HG03520 (cell line): ENCODE measurements around the gene KCNK10.

Experiments used
- ATAC-seq: cut with Tn5 transposase; IDR thresholded peaks from one replicate; pipeline ENCODE4 v1.9.1; 2021; ENCODE audit warnings: mild to moderate bottlenecking, moderate library complexity; ENCODE audit not compliant: unreplicated experiment

KCNK10 gene

GRCh38 chr14:88229428-88229827, 93.6 kb downstream of the KCNK10 start:
- ATAC-seq = no peak

DNA sequence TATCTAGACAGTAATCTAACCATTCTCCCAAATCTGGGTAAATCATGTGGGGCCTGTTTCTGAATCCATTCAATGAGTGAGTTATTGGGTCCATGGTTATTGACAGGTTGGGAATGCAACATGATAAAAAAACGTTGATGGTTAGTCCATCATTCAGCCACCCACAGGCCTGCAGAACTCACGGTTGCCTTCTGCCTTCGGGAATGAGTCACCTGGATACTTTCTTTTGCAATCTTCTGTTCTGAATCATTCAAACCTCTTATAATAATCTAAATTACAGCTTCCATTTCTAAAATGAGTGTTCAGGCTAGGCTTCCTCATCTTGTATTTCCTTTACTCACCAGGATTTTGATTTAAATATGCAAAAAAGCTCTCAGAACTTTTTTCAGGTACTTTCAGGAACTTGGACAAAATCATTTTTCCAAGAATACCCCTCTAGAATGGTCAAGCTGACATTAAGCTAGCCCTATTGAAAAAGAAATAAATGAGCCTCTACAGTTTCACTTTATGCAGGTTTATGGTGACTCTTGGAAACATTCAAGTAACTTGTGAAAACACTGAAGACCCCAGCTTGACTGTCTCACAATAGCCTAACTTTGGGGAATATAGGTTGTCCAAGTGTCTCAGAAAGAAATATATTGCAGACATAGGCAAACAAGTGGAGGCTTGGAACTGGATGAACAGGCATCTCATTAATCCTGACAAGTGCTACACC, 94.4 kb downstream of the KCNK10 start:
- ATAC-seq = no peak

DNA sequence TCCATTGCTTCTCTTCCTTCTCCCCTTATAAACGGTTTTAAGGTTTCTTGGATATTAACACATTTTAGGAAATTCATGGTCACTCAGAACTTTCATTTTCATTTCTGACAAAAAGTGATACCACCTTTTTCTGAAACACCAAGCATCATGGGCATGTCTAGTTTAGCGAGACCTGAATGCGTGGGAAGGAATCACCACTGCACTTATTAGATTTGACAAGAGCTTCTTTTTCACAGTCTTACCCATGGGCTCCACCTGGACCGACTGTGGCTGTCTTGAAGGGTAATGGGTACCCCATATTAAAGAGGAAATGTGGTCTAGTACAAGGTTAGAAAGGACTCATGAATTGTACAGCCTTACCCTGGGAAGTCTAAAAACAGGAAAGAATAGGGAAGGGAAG, 95.4 kb downstream of the KCNK10 start:
- ATAC-seq = peak; percentile 78

- ATAC-seq = no peak
These were observed 97.3 kb downstream of the KCNK10 start for GRCh38 chr14:88225721-88226120.

DNA sequence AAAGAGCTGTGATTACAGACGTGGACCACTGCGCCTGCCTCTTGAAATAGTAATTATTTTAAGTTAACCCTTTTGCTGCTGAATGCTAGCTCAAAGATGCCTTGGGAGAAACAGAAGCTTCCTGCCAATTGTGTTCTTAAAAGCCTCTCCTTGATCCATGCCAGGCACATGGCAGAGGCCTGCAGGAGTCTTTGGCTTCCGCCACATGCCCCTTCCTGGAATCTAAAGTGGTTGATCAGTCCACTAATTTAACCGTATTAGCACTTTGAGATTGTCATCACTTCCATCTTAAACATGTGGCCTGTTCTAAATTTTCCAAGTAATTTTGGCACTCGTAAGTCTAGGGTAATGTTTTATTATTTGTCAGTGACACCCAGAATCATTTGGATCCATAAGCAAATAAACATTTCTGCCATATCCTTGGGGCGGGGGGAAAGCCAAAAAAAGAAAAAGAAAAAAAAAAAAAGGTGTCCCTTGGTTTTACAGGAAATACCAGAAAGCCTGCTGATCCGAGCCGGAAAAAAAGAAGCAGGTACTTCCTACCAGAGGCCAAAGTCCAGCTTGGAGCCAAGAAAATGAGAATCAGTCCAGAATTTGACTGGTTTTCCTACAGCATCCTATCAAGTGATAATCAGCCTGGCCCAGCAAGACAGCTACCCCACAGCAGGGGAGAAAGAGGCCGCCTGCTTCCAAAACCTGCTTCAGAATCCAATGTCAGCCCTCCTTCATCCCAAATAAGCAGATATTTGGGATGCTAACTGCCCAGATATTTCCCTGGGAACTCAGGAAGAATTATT, 104.8 kb downstream of the KCNK10 start:
- ATAC-seq = no peak

DNA sequence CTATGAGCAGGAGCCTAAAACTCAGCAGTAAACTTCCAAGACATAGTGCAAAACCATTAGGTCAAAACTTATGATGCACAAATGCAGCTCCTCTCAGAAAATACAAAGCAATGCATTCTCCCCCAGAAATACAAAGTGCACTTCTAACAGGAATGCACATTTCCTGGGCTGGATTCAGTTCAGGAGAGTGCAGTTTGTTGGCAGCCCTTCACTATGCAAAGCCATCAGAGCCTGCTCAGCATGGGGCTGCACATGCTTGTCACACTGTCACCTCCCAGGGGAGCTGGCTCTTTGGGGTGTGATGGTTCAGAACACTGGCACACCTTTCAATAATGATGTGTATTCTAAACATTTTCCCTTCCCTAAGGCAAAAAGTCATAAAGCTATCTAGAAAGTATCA, 110.4 kb downstream of the KCNK10 start:
- no peak for ATAC-seq

GRCh38 chr14:88210426-88210825, 112.6 kb downstream of the KCNK10 start:
- ATAC-seq = no peak

- ATAC-seq = peak; percentile 64
These were observed 113.8 kb downstream of the KCNK10 start for GRCh38 chr14:88209273-88209672.

DNA sequence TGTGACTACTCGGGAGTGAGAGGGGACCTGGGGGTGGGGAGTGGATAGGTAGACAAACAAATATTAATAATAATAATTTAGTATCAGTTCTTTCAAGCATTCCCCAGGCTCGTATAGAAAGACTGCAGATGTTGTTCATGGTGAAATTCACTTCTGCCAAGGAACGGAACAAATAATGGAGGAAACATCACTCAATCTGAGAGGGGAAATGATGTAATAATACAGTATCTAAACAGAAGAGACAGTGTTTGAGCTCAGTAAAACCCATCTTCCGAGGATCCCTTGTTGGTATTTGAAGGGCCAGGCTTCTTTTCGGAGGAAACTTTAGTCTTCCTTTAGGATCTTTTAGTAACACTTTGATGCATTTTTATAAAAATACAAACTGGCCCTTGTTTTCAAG, 114.2 kb downstream of the KCNK10 start:
- peak; percentile 38 for ATAC-seq

DNA sequence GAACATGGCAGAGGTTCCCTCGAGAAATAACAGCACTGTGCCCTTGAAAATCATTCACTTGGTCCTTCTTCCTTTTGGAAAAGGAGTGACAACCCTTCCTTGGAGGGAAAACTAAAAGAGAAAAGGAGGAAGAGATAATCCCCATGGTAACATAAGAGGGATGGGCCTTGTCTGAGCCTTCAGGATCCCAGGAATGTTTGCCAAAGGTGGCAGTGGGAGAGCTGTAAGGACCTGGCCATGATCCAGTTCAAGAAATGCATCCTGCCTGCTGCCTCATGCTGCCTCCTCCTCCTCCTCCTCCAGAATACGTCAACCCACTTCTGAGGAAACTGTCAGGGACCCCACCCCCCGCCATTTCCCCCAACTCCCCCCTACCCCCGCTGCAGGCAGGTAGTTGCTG, 118.8 kb downstream of the KCNK10 start:
- ATAC-seq = no peak

DNA sequence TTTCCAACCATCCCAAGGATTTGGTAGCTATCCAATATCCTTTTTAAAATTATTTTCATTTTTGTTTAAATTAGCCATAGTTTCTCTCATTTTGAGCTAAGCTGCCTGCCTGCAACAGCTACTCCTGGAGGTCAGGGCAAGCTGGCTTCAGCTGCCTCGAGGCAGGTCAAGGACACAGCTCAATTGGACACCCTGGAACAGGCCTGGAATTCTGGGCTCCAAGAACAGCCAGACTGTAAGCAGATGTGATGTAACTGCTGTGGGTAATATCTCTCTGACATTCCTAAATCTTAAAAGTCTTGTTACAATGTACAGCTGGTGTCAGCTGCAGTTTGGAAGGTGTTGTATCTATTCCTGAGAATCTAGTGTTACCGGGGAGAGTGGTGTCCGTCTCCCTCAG, 119.8 kb downstream of the KCNK10 start:
- no peak for ATAC-seq

- ATAC-seq = no peak
These were observed 120.8 kb downstream of the KCNK10 start for GRCh38 chr14:88202286-88202685.

DNA sequence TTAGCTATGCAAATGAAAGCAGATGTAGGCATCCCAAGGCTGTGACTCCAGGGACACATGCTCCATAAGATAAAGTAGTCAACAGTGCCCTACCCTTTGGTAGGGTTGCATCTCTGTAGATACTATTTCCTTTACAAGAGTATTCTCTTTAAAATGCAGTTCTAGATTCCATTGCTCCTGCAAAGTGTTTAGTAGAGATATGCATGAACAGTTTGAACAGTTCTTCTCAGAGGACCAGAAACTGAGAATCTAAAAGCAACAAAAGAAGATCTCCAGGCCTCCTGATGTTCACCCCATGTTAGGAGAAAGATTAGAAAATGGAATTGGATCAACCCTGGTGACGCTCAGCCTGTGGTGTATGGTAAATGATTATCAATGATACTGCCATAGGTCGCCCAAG, 121.2 kb downstream of the KCNK10 start:
- ATAC-seq = no peak

- ATAC-seq = no peak
These were observed 123.2 kb downstream of the KCNK10 start for GRCh38 chr14:88199882-88200281.

GRCh38 chr14:88198446-88198845, 124.6 kb downstream of the KCNK10 start:
- ATAC-seq = no peak

DNA sequence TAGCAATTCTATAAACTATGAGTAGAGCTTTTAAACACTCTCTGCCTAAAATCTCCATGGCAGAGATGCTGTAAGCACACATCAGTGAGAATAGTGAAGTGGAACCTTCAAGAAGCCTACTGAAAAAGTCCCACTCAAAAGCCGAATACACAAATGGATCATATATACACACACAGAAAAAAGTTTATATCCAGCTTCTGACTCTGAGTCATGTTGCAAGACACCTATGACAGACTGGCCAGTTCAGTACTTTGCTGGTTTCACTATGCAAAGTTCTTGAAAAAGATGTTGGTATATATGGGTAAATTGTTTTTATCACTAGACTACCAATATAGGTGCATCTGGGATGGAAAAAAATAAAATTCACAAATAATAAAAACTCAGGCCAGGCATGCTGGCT, 126.1 kb downstream of the KCNK10 start:
- peak; percentile 93 for ATAC-seq

- peak; percentile 15 for ATAC-seq
These were observed 126.8 kb downstream of the KCNK10 start for GRCh38 chr14:88196116-88196890.

- no peak for ATAC-seq
These were observed 127.4 kb downstream of the KCNK10 start for GRCh38 chr14:88195676-88196075.

- ATAC-seq = no peak
These were observed 128.5 kb downstream of the KCNK10 start for GRCh38 chr14:88194531-88194930.

GRCh38 chr14:88191605-88192004, 131.5 kb downstream of the KCNK10 start:
- ATAC-seq = no peak

GRCh38 chr14:88189417-88190191, 133.5 kb downstream of the KCNK10 start:
- ATAC-seq = peak; percentile 74
